Ovary (tissue), 9 donors: Measurements from ENCODE around the gene SLCO2A1. TPM values are rescaled to one million over a fixed set of nuclear protein-coding genes. Genes with fewer than 3 reads are reported as not detected.

Experiments
- DNase-seq, 5 donors: peaks; one replicate each; pipeline ENCODE4 v3.0.0-alpha.2; 2019 to 2020
- H3K27ac ChIP-seq, 2 donors: fragments of 200-600 bp; one replicate each; pipeline versions ENCODE4 v1.5.1 to v1.8.0; 2019 to 2022
- H3K27me3 ChIP-seq: fragments of 200-600 bp; one replicate; pipeline ENCODE4 v1.8.0; 2022
- H3K36me3 ChIP-seq: fragments of 200-600 bp; sonication (generic); one replicate; pipeline ENCODE4 v1.5.1; 2019
- H3K4me1 ChIP-seq: one replicate; pipeline ENCODE4 v1.8.1; 2013; ENCODE audit warnings: mild to moderate bottlenecking, moderate library complexity; ENCODE audit not compliant: insufficient read depth
- H3K4me3 ChIP-seq: fragments of 200-600 bp; sonication (generic); one replicate; pipeline ENCODE4 v1.5.1; 2017
- H3K9me3 ChIP-seq, 2 donors: fragments of 200-600 bp in 1 of 2; sonication (generic) in 1 of 2; one replicate each; pipeline versions ENCODE4 v1.5.1 to v1.8.1; 2013 to 2019; ENCODE audit warnings: mild to moderate bottlenecking in 1 of 2, moderate library complexity in 1 of 2
- CTCF ChIP-seq, 3 donors: fragments of 450-650 bp in 2 of 3; fragments of 200-600 bp in 1 of 3; IDR thresholded peaks; one replicate each; pipeline versions ENCODE4 v1.5.1 to v1.8.0; 2016 to 2022; ENCODE audit warnings: antibody characterized with exemption in 3 of 3, mild to moderate bottlenecking in 1 of 3
- EP300 ChIP-seq: sonication (generic); formaldehyde crosslinking; IDR thresholded peaks from one replicate; pipeline ENCODE4 v1.6.1; 2017; ENCODE audit warnings: antibody characterized with exemption
- POLR2A ChIP-seq: fragments of 450-650 bp; IDR thresholded peaks from one replicate; pipeline ENCODE4 v1.6.1; 2017; ENCODE audit warnings: antibody characterized with exemption, mild to moderate bottlenecking, moderate library complexity
- WGBS, 3 donors: extraction: QIAGEN DNeasy Blood & Tissue Kit in 1 of 3; methylation state at CpG; one replicate each; pipeline versions ENCODE4 v1.1.5 to v1.1.7; 2013 to 2017; 5-methylcytosine and 5-hydroxymethylcytosine counted together
- intact Hi-C, 4 donors: fragments of 100-400 bp; cut with DNase I; formaldehyde crosslinking; loops; one replicate each; pipeline versions ENCODE4 v1.11.0 to v1.15.1; 2022 to 2023
- polyA plus RNA-seq, 2 donors: library from polyadenylated mRNA; stranded (reverse); fragments of 200-250 nt in 1 of 2; fragments of 350-450 nt in 1 of 2; fragmentation: Illumina TruSeq in 1 of 2; extraction: RNeasy Lipid Tissue Mini Kit (QIAGEN cat#74804) in 1 of 2; gene quantifications; one replicate each; pipeline ENCODE4 v1.2.3, GENCODE V29; 2013 to 2014
- total RNA-seq, 7 donors: library from RNA; depleted of rRNA in 2 of 7; stranded (reverse); fragments of >200 nt in 2 of 7; fragmentation: NEBNext Ultra II Directional in 3 of 7; extraction: Animal tissue kit (Norgen Biotek cat#: 25700) in 3 of 7; gene quantifications; one replicate each; pipeline versions ENCODE4 v1.1.0 to v1.2.4, GENCODE V29; 2016 to 2023
- donor health status: DM: no; HTN: no; CAD: no; lungs with moderate emphysema.
- donor health status: DM: no; HTN: no; CAD: no.
- donor health status: Bipolar disorder and iron deficiency.
- donor health status: DM: yes; HTN: yes; CAD: no.
- donor health status: DM: no; HTN: no; CAD: no.
- donor health status: DM: yes; HTN: yes; CAD: no.

Gene SLCO2A1
- total and polyA plus RNA-seq, 9 donors: 0.83 to 23.6 (median 3.7) TPM

- intact Hi-C loops: no loop called here
- Histone ChIP-seq H3K4me3 (no peak overlapping the region), H3K36me3 (no peaks in the 10 kb centered on the region), H3K4me1 (peaks cover 3% of the 10 kb centered on the region), H3K9me3 (no peaks in the 10 kb centered on the region), H3K27me3 (no peaks in the 10 kb centered on the region), H3K27ac (no peak overlapping the region)
- TF ChIP-seq POLR2A (no peak), CTCF (IDR thresholded peaks at IDR 0.05) (no peak), EP300 (no peak)
- 89 to 94% (median 91%) methylated on average over 5 of the region's 5 CpGs for WGBS, 3 donors
- no peak for DNase-seq
These were observed 149.4 kb downstream of the SLCO2A1 start for GRCh38 chr3:133880287-133880686.

GRCh38 chr3:133878518-133878917, 151.2 kb downstream of the SLCO2A1 start:
- WGBS, 3 donors: 93 to 98% (median 95%) methylated on average over 3 of the region's 3 CpGs
- peaks cover 3% of the 10 kb centered on the region for H3K4me1 ChIP-seq
- H3K27me3 ChIP-seq: no peaks in the 10 kb centered on the region
- H3K27ac ChIP-seq: no peak overlapping the region
- H3K4me3 ChIP-seq: no peak overlapping the region
- TF ChIP-seq POLR2A (no peak), EP300 (no peak), CTCF (IDR thresholded peaks at IDR 0.05) (no peak)
- no peaks in the 10 kb centered on the region for H3K9me3 ChIP-seq
- H3K36me3 ChIP-seq: no peaks in the 10 kb centered on the region
- intact Hi-C loops: no loop called here
- no peak for DNase-seq

Other genes with a start within 250 kb of the SLCO2A1 start
- gene SRPRB, start 224.1 kb downstream of the SLCO2A1 start, total RNA-seq: 10 to 100 TPM in 6 of 7 donors, 1 to 10 TPM in 1; 6.2 to 51.9 (median 35.1) TPM
- 10 to 100 TPM; 14.0 to 59.7 TPM for gene SRPRB, start 224.1 kb downstream of the SLCO2A1 start, polyA plus RNA-seq
- 1 to 10 TPM in 5 of 7 donors, under 1 TPM in 2; 0.50 to 6.0 (median 3.9) TPM for gene RAB6B, start 134.0 kb downstream of the SLCO2A1 start, total RNA-seq
- 1 to 10 TPM; 1.7 to 9.1 TPM for gene RAB6B, start 134.0 kb downstream of the SLCO2A1 start, polyA plus RNA-seq
- 100 to 1,000 TPM; 100 to 171 (median 125) TPM for gene RYK, start 220.9 kb upstream of the SLCO2A1 start, total RNA-seq
- gene RYK, start 220.9 kb upstream of the SLCO2A1 start, polyA plus RNA-seq: 10 to 100 TPM; 78.1 to 94.9 TPM